GM19025 (cell line): Measurements from ENCODE around the gene KLHL10.

ENCODE experiments used
- ATAC-seq: cut with Tn5 transposase; IDR thresholded peaks from one replicate; pipeline ENCODE4 v1.9.1; 2021; ENCODE audit warnings: mild to moderate bottlenecking, low read depth, moderate library complexity; ENCODE audit not compliant: unreplicated experiment

KLHL10 gene

GRCh38 chr17:41837761-41838538, at the start of gene KLHL10:
Gene KLHL10, plus strand, starts transcription at chr17:41837825. Its CDS starts 108 bp downstream, at chr17:41837933.
- ATAC-seq: no peak

- no peak for ATAC-seq
These were observed 44.5 kb upstream of the KLHL10 start for GRCh38 chr17:41792845-41793783.

GRCh38 chr17:41793784-41794539, 43.7 kb upstream of the KLHL10 start:
- no peak for ATAC-seq

- ATAC-seq: no peak
These were observed 43.1 kb upstream of the KLHL10 start for GRCh38 chr17:41794540-41794975.

- ATAC-seq: no peak
These were observed 41.3 kb upstream of the KLHL10 start for GRCh38 chr17:41796121-41796895.

GRCh38 chr17:41797377-41797776, 40.2 kb upstream of the KLHL10 start:
- ATAC-seq: no peak

- ATAC-seq: no peak
These were observed 38.3 kb upstream of the KLHL10 start for GRCh38 chr17:41799366-41799765.

- ATAC-seq: no peak
These were observed 36.8 kb upstream of the KLHL10 start for GRCh38 chr17:41800601-41801373.

- no peak for ATAC-seq
These were observed 36.0 kb upstream of the KLHL10 start for GRCh38 chr17:41801374-41802271.

- no peak for ATAC-seq
These were observed 34.3 kb upstream of the KLHL10 start for GRCh38 chr17:41803049-41804020.

- ATAC-seq: no peak
These were observed 30.8 kb upstream of the KLHL10 start for GRCh38 chr17:41806685-41807445.

GRCh38 chr17:41810659-41811548, 26.7 kb upstream of the KLHL10 start:
- no peak for ATAC-seq

GRCh38 chr17:41811549-41812380, 25.9 kb upstream of the KLHL10 start, which contains the start of gene P3H4:
Gene P3H4, minus strand, starts transcription at chr17:41811949. Its CDS starts 34 bp downstream, at chr17:41811915.
- ATAC-seq: no peak

GRCh38 chr17:41812381-41813151, 25.1 kb upstream of the KLHL10 start, which contains the start of gene FKBP10:
Gene FKBP10, plus strand, starts transcription at chr17:41813004. Its CDS starts 31 bp downstream, at chr17:41813035.
- ATAC-seq: no peak
